Fibroblast of mammary gland (primary cell): Measurements from ENCODE around the gene COL10A1.

Experiments used
- DNase-seq: peaks from one replicate; pipeline ENCODE4 v3.0.0-alpha.2; 2010; ENCODE audit warnings: low read depth
- H3K4me3 ChIP-seq: 2 replicates; pipeline ENCODE4 v1.5.1; 2011; ENCODE audit warnings: low read depth, mild to moderate bottlenecking, low read length, moderate library complexity; ENCODE audit not compliant: control insufficient read depth
- TF ChIP-seq, protein P1 (sequence below): conservative IDR thresholded peaks from 2 replicates; pipeline ENCODE4 v1.5.1; 2011; ENCODE audit warnings: low read depth, low read length, inconsistent platforms; ENCODE audit not compliant: control insufficient read depth, insufficient read depth

Gene COL10A1

DNA sequence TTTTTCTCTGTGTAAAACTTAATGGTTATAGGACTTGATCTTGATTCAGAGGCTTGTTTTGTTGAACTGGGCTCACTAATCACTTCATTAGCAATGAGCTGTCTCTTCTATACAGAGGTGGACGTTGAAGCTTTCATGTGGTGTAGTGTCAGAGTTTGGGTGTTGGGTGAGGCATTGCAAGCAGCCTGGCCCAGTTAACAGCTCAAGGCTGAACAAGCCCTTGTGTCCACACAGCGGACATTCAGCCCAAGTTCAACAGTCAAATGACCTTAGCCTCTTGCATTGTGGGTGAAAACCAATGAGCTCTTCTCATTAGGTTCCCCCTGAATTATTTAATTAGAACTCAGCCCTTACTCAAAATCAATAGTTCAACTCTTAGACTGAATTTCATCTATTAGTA, 12.5 kb downstream of the COL10A1 start:
- TF ChIP-seq, protein P1, sequence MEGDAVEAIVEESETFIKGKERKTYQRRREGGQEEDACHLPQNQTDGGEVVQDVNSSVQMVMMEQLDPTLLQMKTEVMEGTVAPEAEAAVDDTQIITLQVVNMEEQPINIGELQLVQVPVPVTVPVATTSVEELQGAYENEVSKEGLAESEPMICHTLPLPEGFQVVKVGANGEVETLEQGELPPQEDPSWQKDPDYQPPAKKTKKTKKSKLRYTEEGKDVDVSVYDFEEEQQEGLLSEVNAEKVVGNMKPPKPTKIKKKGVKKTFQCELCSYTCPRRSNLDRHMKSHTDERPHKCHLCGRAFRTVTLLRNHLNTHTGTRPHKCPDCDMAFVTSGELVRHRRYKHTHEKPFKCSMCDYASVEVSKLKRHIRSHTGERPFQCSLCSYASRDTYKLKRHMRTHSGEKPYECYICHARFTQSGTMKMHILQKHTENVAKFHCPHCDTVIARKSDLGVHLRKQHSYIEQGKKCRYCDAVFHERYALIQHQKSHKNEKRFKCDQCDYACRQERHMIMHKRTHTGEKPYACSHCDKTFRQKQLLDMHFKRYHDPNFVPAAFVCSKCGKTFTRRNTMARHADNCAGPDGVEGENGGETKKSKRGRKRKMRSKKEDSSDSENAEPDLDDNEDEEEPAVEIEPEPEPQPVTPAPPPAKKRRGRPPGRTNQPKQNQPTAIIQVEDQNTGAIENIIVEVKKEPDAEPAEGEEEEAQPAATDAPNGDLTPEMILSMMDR, result no peak
- no peak for DNase-seq
- H3K4me3 ChIP-seq, result no peak overlapping the region

DNA sequence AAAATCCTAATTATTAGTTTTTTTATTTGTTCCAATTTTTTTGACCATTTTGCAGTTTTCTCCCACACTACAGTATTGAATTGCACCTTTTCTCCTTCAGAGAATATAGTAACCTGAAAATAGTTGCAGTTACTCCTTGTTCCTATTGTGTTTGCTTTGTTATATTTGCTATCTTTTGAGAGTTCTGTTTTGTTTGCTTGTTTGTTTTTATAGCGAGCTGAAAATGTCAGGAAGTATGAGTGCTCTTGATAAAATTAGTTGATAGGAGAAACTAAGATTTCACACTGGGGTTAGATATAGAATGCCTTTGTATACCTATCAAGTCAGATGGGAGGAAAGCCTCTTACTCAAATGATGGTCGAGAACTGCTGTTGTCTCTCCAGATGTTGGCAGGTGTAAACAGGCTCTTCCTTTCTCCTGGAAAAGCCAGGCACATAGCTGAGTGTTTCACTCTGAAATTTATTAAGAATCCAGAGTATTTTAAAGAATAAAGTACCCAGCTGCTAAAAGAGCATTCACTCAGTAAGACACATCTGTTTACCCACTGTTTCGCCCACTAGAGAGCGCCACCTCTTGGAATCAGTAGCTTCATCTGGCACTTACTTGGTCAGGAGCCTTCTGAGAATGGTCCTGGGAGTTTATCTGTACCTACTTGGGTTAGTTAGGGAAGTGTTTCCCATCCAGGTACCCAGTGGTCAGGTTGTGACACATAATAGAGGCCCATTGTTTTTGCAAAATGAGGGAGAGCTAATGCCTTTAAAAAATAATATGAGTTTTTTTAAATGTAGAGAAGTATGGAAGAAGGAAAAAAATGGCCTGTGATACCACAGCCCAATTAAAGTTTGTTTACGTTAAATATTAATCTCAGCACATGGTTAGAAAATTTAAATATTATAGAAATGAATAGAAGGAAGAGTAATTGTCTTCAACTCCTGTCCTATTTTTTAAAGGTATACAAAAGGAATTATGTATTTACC, 14.1 kb downstream of the COL10A1 start:
- DNase-seq, result peak; percentile 61
- TF ChIP-seq, protein P1, result peak; percentile 81
- H3K4me3 ChIP-seq, result no peak overlapping the region

DNA sequence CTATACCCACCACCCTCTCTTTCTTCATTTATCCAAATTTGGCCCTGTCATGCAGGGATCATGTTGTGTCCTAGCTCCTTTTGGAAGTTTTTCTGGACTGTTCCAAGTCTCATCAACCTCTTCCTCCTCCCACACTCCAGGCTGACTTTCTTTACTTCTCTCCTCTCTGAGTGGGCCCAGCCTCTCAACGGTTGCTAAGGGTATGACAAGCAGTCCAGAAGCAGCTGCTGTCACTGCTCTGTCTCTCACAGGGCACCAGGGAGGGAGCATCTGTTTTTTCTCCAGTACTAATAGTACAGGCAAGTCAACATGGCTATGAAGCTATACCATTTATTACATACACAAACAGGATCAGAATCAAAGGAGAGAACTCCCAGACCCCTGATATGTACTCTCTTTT, 17.1 kb downstream of the COL10A1 start:
- DNase-seq, result no peak
- no peak overlapping the region for H3K4me3 ChIP-seq
- TF ChIP-seq, protein P1, result no peak

DNA sequence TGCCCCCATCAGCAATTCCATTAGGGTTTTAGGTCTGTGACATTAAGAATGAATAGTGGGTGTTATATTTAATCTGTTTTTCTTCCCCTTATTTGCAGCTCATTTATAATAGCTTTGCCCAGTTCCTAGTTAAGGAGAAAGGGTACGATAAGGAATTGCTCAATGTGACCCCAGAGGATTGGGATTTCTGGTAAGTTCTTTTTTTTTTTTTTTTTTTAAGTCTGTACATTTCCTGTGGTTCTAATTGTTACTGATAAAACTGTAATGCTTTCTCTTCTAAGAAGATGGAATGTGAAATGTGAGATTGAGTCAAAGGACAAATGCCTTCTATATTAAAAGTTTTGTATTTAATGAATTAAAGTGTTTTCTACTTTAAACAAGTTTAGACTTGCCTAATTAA, 19.8 kb downstream of the COL10A1 start:
- peak; percentile 47 for DNase-seq
- TF ChIP-seq, protein P1, result no peak
- H3K4me3 ChIP-seq, result no peak overlapping the region

DNA sequence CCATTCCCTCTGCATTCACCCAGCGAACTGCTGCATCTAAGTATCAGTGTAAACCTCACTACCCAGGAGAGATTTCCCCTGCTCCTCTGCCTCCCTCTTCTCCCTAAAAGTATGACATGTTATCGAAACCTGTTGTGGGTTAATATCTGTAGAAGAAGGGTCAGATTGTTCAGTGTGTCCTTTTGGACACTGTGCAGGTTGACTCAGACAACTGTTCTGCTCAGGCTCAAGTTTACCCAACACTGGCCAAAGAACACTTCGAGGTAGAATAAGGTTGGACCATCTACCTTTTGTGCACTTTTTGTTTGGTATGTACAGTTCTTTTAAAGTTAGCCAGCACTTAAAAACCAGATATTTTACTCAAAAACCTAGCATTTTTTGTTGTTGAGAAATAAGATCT, 20.7 kb downstream of the COL10A1 start:
- TF ChIP-seq, protein P1, result no peak
- DNase-seq, result no peak
- H3K4me3 ChIP-seq, result no peak overlapping the region

DNA sequence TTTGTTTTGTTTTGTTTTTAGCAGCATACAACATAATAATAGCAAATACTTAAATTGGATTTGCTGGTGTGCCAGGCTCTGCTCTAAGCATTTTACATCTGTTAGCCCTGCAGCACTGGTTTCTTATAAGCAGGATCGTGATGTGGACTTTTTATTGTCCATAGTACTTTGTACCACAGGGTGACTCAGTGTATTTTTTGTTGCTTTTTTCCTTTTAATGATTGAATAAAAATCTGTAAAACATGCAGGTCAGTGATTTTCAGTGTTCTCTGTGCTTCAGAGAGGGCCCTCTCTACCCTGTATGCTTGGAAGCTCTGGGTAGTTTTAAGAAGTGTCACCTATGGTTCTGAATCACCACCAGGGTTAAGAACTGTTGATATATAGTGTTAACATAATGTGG, 21.3 kb downstream of the COL10A1 start:
- no peak overlapping the region for H3K4me3 ChIP-seq
- TF ChIP-seq, protein P1, result no peak
- DNase-seq, result no peak

DNA sequence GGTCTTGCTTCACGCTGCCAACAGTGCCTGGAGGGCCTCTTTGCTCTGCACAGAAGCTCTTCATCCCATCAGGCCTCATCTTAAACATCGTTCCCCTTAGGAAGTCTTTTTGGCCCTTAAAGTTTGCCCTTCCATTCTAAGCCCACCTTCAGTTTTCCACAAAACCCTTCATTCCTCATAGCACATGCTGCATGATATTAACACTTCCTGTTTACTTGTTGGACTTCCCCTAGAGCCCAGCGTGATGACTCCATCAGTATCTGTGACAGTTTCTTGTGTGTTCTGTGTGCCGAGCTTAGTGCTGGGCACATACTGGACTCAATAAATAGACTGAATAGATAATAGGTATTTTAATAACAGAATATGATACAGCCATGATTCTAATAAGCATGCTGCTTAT, 23.1 kb downstream of the COL10A1 start:
- H3K4me3 ChIP-seq, result no peak overlapping the region
- TF ChIP-seq, protein P1, result no peak
- no peak for DNase-seq
